Right lobe of liver (tissue), 6 donors: Measurements from ENCODE around the gene TBCD. TPM values are rescaled to one million over a fixed set of nuclear protein-coding genes. Genes with fewer than 3 reads are reported as not detected.

Experiments
- ATAC-seq, 4 donors: fragments of 200-7000 bp; cut with Tn5 transposase; one replicate each; pipeline ENCODE4 v1.9.1; 2020; ENCODE audit warnings: mild to moderate bottlenecking in 4 of 4, moderate library complexity in 4 of 4
- DNase-seq, 3 donors: peaks; one replicate each; pipeline ENCODE4 v3.0.0-alpha.2; 2020
- H3K27ac ChIP-seq, 3 donors: fragments of 200-600 bp; one replicate each; pipeline ENCODE4 v1.8.0; 2022
- H3K27me3 ChIP-seq, 2 donors: fragments of 200-600 bp; one replicate each; pipeline ENCODE4 v1.8.0; 2022
- H3K36me3 ChIP-seq, 4 donors: fragments of 200-600 bp; sonication (generic) in 1 of 4; one replicate each; pipeline versions ENCODE4 v1.5.1 to v1.8.0; 2017 to 2022; ENCODE audit warnings: control low read depth in 1 of 4
- H3K4me1 ChIP-seq, 4 donors: fragments of 200-600 bp; sonication (generic) in 1 of 4; one replicate each; pipeline versions ENCODE4 v1.5.1 to v1.8.0; 2017 to 2022; ENCODE audit warnings: control low read depth in 1 of 4
- H3K4me3 ChIP-seq, 3 donors: fragments of 200-600 bp; one replicate each; pipeline ENCODE4 v1.8.0; 2022
- H3K9me3 ChIP-seq, 4 donors: fragments of 200-600 bp; sonication (generic) in 1 of 4; one replicate each; pipeline versions ENCODE4 v1.5.1 to v1.8.0; 2017 to 2022; ENCODE audit warnings: control low read depth in 1 of 4
- CTCF ChIP-seq, 4 donors: fragments of 200-600 bp in 3 of 4; fragments of 450-650 bp in 1 of 4; IDR thresholded peaks; one replicate each; pipeline versions ENCODE4 v1.5.1 to v1.8.0; 2016 to 2022; ENCODE audit warnings: antibody characterized with exemption in 4 of 4, mild to moderate bottlenecking in 2 of 4
- POLR2A ChIP-seq: fragments of 450-650 bp; IDR thresholded peaks from one replicate; pipeline ENCODE4 v1.6.1; 2017; ENCODE audit warnings: antibody characterized with exemption, mild to moderate bottlenecking
- WGBS: methylation state at CpG from one replicate; pipeline ENCODE4 v1.1.6; 2018; ENCODE audit warnings: low coverage, low lambda C conversion rate; ENCODE audit not compliant: insufficient coverage; ENCODE audit errors: missing lambda C conversion rate; 5-methylcytosine and 5-hydroxymethylcytosine counted together
- intact Hi-C, 2 donors: fragments of 100-400 bp; cut with DNase I; formaldehyde crosslinking; loops; one replicate each; pipeline versions ENCODE4 v1.11.2 to v1.14.1; 2022
- total RNA-seq, 6 experiments: library from RNA; depleted of rRNA in 2 of 6; stranded (reverse); fragments of >200 nt in 2 of 6; fragmentation: NEBNext Ultra II Directional in 3 of 6; extraction: Animal tissue kit (Norgen Biotek cat#: 25700) in 3 of 6; gene quantifications; one replicate each; pipeline versions ENCODE4 v1.1.0 to v1.2.4, GENCODE V29; 2016 to 2023
- donor health status: DM: no; HTN: yes; CAD: no.
- donor health status: DM: no; HTN: no; CAD: no.
- donor health status: DM: no; HTN: no; CAD: no.
- donor health status: DM: no; HTN: yes; CAD: no.
- donor health status: DM: no; HTN: yes; CAD: no.

TBCD gene
- total RNA-seq, 6 experiments from 2014 or later: 28.0 to 55.7 (median 41.3) TPM

GRCh38 chr17:82832411-82832810 is 80.5 kb downstream of the TBCD start:
- peaks cover 0 to 14% (median 6%) of the 10 kb centered on the region in 4 donors for H3K4me1 ChIP-seq
- intact Hi-C loops: no loop called here
- ATAC-seq: no peak
- WGBS: 96% methylated on average over 12 of the region's 20 CpGs
- no peaks in the 10 kb centered on the region for H3K36me3 ChIP-seq
- H3K9me3 ChIP-seq: no peaks in the 10 kb centered on the region
- no peaks in the 10 kb centered on the region for H3K27me3 ChIP-seq
- peak in 1 of 3 donors; percentile 11 for DNase-seq
- no peak overlapping the region for H3K4me3 ChIP-seq
- H3K27ac ChIP-seq: no peak overlapping the region
- TF ChIP-seq POLR2A (no peak), CTCF (IDR thresholded peaks at IDR 0.05) (no peak)

GRCh38 chr17:82832881-82833475 is 81.1 kb downstream of the TBCD start:
- Histone ChIP-seq H3K4me1 (peaks cover 0 to 19% (median 8%) of the 10 kb centered on the region in 4 donors), H3K4me3 (no peak overlapping the region), H3K27me3 (no peaks in the 10 kb centered on the region), H3K27ac (no peak overlapping the region), H3K36me3 (no peaks in the 10 kb centered on the region), H3K9me3 (no peaks in the 10 kb centered on the region)
- DNase-seq: peak in 1 of 3 donors; percentile 8
- intact Hi-C loops: no loop called here
- no peak for ATAC-seq
- WGBS: 95% methylated on average over 11 of the region's 20 CpGs
- TF ChIP-seq CTCF (IDR thresholded peaks at IDR 0.05) (no peak), POLR2A (no peak)

DNA sequence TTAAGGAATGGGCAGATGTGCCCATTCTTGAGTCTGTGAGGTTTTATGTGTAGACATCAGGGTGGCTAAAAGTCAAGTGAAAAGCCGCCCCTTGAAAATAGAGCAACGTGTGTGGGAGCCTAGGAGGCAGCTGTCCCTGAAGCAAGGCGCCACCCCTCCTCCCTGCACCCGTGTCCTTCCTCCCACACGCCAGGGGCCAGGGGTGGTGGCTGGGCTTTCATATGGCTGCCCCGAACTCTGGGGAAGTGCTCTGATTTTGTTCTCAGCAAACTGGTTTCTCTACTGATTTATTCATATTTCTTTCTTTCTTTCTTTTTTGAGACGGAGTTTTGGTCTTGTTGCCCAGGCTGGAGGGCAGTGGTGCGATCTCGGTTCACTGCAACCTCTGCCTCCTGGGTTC is 83.3 kb downstream of the TBCD start:
- DNase-seq: peak in 1 of 3 donors; percentile 12
- no peak for ATAC-seq
- Histone ChIP-seq H3K36me3 (no peaks in the 10 kb centered on the region), H3K27ac (no peak overlapping the region), H3K4me1 (peaks cover 0 to 28% (median 10%) of the 10 kb centered on the region in 4 donors), H3K9me3 (no peaks in the 10 kb centered on the region), H3K27me3 (no peaks in the 10 kb centered on the region), H3K4me3 (no peak overlapping the region)
- intact Hi-C loops: no loop called here
- WGBS: 84% methylated on average over 6 of the region's 9 CpGs
- TF ChIP-seq POLR2A: no peak

- 93% methylated on average over 12 of the region's 28 CpGs for WGBS
Measured at GRCh38 chr17:82835766-82836512, 84.1 kb downstream of the TBCD start.

More at GRCh38 chr17:82835766-82836512, 84.1 kb downstream of the TBCD start:
- Histone ChIP-seq H3K4me1 (peaks cover 0 to 28% (median 10%) of the 10 kb centered on the region in 4 donors), H3K27ac (no peak overlapping the region), H3K36me3 (no peaks in the 10 kb centered on the region), H3K27me3 (no peaks in the 10 kb centered on the region), H3K4me3 (no peak overlapping the region), H3K9me3 (no peaks in the 10 kb centered on the region)
- intact Hi-C loops: no loop called here
- DNase-seq: peak in 1 of 3 donors; percentile 12
- no peak for TF ChIP-seq POLR2A
- TF ChIP-seq CTCF (IDR thresholded peaks at IDR 0.05): no peak
- ATAC-seq: no peak
